ENCODE results near the gene IRF4. TPM values are rescaled to one million over a fixed set of nuclear protein-coding genes. Genes with fewer than 3 reads are reported as not detected.

Gene IRF4
- total RNA-seq, 4 donors from 2014 or later: 0.26 to 0.56 (median 0.31) TPM; not detected in 1

- Histone ChIP-seq H3K4me3 (no peak overlapping the region), H3K27ac (no peak overlapping the region), H3K4me1 (no peaks in the 10 kb centered on the region), H3K36me3 (no peaks in the 10 kb centered on the region), H3K27me3 (peaks cover 15 to 38% (median 30%) of the 10 kb centered on the region in 3 donors), H3K9me3 (no peaks in the 10 kb centered on the region)
- TF ChIP-seq POLR2A (IDR thresholded peaks at IDR 0.05) (no peak), CTCF (IDR thresholded peaks at IDR 0.05 in 4 of 5, conservative IDR thresholded peaks at IDR 0.05 in 1 of 5) (no peak)
- peak in 1 of 2 donors; percentile 3 for DNase-seq
- in situ Hi-C loops (cut with MboI; ENCODE audit: low sequenced_read_pairs in 4 of 4): no loop called here
- intact Hi-C loops (cut with DNase I; ENCODE audit: low total_unique reads): no loop called here
- no peak for ATAC-seq
These were observed 13.2 kb upstream of the IRF4 start for GRCh38 chr6:378090-378957.

GRCh38 chr6:378958-379409 is 12.6 kb upstream of the IRF4 start:
- in situ Hi-C loops (cut with MboI; ENCODE audit: low sequenced_read_pairs in 4 of 4) (no loop called here), intact Hi-C loops (cut with DNase I; ENCODE audit: low total_unique reads) (no loop called here)
- H3K27ac ChIP-seq: no peak overlapping the region
- no peak for ATAC-seq
- no peak overlapping the region for H3K4me3 ChIP-seq
- TF ChIP-seq POLR2A (IDR thresholded peaks at IDR 0.05): no peak
- no peak for TF ChIP-seq CTCF (IDR thresholded peaks at IDR 0.05 in 4 of 5, conservative IDR thresholded peaks at IDR 0.05 in 1 of 5)
- no peaks in the 10 kb centered on the region for H3K36me3 ChIP-seq
- no peaks in the 10 kb centered on the region for H3K9me3 ChIP-seq
- no peak for DNase-seq
- peaks cover 9 to 33% (median 26%) of the 10 kb centered on the region in 3 donors for H3K27me3 ChIP-seq
- no peaks in the 10 kb centered on the region for H3K4me1 ChIP-seq

- DNase-seq (no peak), ATAC-seq (peak in 1 of 2 donors; percentile 4)
- in situ Hi-C loops (cut with MboI; ENCODE audit: low sequenced_read_pairs in 4 of 4): no loop called here
These were observed 12.0 kb upstream of the IRF4 start for GRCh38 chr6:379410-380181.

More at GRCh38 chr6:379410-380181, 12.0 kb upstream of the IRF4 start:
- H3K27me3 ChIP-seq: peaks cover 3 to 26% (median 20%) of the 10 kb centered on the region in 3 donors
- no peaks in the 10 kb centered on the region for H3K4me1 ChIP-seq
- H3K36me3 ChIP-seq: no peaks in the 10 kb centered on the region
- intact Hi-C loops (cut with DNase I; ENCODE audit: low total_unique reads): no loop called here
- no peaks in the 10 kb centered on the region for H3K9me3 ChIP-seq
- no peak overlapping the region for H3K27ac ChIP-seq
- H3K4me3 ChIP-seq: no peak overlapping the region
- TF ChIP-seq POLR2A (IDR thresholded peaks at IDR 0.05) (no peak), CTCF (IDR thresholded peaks at IDR 0.05 in 4 of 5, conservative IDR thresholded peaks at IDR 0.05 in 1 of 5) (no peak)

Data from gastrocnemius medialis (tissue), 4 donors.